ENCODE measurements around the gene REM2. TPM values are rescaled to one million over a fixed set of nuclear protein-coding genes. Genes with fewer than 3 reads are reported as not detected.

The REM2 gene
- total RNA-seq, 1 donor from 2014 or later: not detected

DNA sequence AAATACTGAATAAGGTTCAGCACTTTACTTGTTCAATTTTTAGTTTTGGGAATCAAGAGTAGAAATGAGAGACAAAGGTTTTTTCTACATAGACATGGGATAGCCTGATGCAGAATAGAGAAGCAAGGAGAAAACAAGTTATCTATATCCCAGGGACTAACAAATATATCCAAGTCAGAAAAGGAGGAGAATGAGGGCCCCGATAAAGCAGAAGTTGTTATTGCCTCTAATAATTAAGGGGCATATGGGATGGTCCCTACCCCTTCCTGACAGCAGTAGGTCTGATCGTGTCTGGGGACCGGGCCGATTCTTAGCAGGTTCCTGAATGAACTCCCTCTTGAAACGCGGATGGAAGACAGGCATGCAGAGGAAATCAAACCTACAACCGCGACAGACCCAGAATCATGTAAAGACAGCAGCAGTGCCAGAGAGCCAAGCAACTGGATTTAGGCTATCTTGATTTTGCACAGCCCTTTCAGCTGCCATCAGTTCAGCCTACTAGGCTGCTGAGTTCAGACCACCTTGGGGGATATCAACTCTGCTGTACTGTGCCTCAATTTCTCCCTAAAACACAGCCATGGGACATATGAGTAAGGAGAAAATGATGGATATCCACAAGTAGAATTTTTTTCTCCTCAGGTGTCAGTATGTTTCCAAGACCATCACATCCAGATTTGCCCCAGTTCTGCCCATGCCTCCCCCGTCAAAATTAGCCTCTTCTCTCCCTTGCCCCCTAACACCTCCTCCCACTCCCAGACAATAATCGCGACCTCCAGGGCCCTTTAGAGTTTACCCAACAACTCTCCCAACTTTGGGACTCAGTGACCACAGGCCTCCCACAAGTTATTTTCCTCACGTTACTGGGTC is 45.4 kb downstream of the REM2 start:
- no peak for DNase-seq (ENCODE audit: extremely low read depth, low read depth, low spot score)

GRCh38 chr14:22929104-22929960 is 46.3 kb downstream of the REM2 start, which contains the start of gene PRMT5:
PRMT5 (minus strand) TSS chr14:22929376; CDS start chr14:22929361, 15 bp downstream.
- DNase-seq (ENCODE audit: extremely low read depth, low read depth, low spot score): peak; percentile 99

GRCh38 chr14:22929961-22930364 is 46.9 kb downstream of the REM2 start:
- DNase-seq (ENCODE audit: extremely low read depth, low read depth, low spot score): no peak

DNA sequence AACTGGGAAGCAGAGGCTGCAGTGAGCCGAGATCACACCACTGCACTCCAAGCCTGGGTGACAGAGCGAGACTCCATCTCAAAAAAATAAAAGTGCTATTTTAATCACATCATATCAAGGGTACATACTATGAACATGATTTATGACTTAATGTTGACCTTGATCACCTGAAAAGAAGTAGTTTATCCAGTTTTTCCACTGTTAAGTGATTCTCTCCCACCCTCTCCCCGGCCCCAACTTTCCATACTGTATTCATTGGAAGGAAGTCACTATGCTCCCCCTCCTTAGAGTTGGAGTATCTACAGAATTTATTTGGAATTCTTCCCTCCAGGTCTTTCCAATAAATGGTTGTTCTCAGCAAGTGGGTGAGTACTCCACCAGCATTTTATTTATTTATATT is 49.1 kb downstream of the REM2 start:
- no peak for DNase-seq (ENCODE audit: extremely low read depth, low read depth, low spot score)

- no peak for DNase-seq (ENCODE audit: extremely low read depth, low read depth, low spot score)
These were observed 52.1 kb downstream of the REM2 start for GRCh38 chr14:22935156-22935555.

Other genes with a start within 250 kb of the REM2 start
- not detected in 2 replicates for gene OR6J1, start 238.9 kb upstream of the REM2 start, total RNA-seq
- gene OXA1L, start 116.5 kb upstream of the REM2 start, total RNA-seq: 136 and 203 TPM in 2 replicates
- gene SLC7A7, start 67.8 kb upstream of the REM2 start, total RNA-seq: 27.2 and 38.2 TPM in 2 replicates
- gene MRPL52, start 53.3 kb upstream of the REM2 start, total RNA-seq: 97.6 and 305 TPM in 2 replicates
- gene MMP14, start 46.6 kb upstream of the REM2 start, total RNA-seq: 630 and 804 TPM in 2 replicates
- gene LRP10, start 11.5 kb upstream of the REM2 start, total RNA-seq: 187 and 195 TPM in 2 replicates
- gene RBM23, start 35.9 kb downstream of the REM2 start, total RNA-seq: 59.1 and 65.2 TPM in 2 replicates
- 44.9 and 56.0 TPM in 2 replicates for gene PRMT5, start 46.2 kb downstream of the REM2 start, total RNA-seq
- 25.4 and 38.7 TPM in 2 replicates for gene HAUS4, start 73.9 kb downstream of the REM2 start, total RNA-seq
- 46.5 and 51.0 TPM in 2 replicates for gene AJUBA, start 99.3 kb downstream of the REM2 start, total RNA-seq
- 5.6 and 6.6 TPM in 2 replicates for gene C14orf93, start 126.9 kb downstream of the REM2 start, total RNA-seq
- gene PSMB5, start 151.7 kb downstream of the REM2 start, total RNA-seq: 244 and 335 TPM in 2 replicates
- not detected in 2 replicates for gene PSMB11, start 159.0 kb downstream of the REM2 start, total RNA-seq
- gene CDH24, start 174.3 kb downstream of the REM2 start, total RNA-seq: 8.9 and 11.9 TPM in 2 replicates
- gene ACIN1, start 211.9 kb downstream of the REM2 start, total RNA-seq: 91.2 and 142 TPM in 2 replicates
- gene C14orf119, start 212.3 kb downstream of the REM2 start, total RNA-seq: 41.0 and 73.7 TPM in 2 replicates
- not detected in 2 replicates for gene CIROP, start 221.8 kb downstream of the REM2 start, total RNA-seq
- not detected in 2 replicates for gene CEBPE, start 236.0 kb downstream of the REM2 start, total RNA-seq